GM12891 (cell line): ENCODE data around the gene ZNF213.

ENCODE experiments used
- PAX5 ChIP-seq: IDR thresholded peaks from 2 replicates; pipeline ENCODE4 v1.6.1; 2011; ENCODE audit warnings: low read length, moderate library complexity, mild to moderate bottlenecking; ENCODE audit not compliant: insufficient read depth, severe bottlenecking
- POLR2A ChIP-seq: IDR thresholded peaks from 2 replicates; pipeline ENCODE4 v1.6.1; 2011; ENCODE audit warnings: low read depth, low read length, control low read depth
- POLR2AphosphoS5 ChIP-seq: IDR thresholded peaks from 2 replicates; pipeline ENCODE4 v1.6.1; 2011; ENCODE audit warnings: low read depth, low read length, control low read depth
- SPI1 ChIP-seq: IDR thresholded peaks from 2 replicates; pipeline ENCODE4 v1.6.1; 2011; ENCODE audit warnings: low read depth, low read length, control low read depth

GRCh38 chr16:3147046-3147756, 12.4 kb downstream of the ZNF213 start:
- no peak for TF ChIP-seq SPI1
- TF ChIP-seq POLR2A, result no peak
- no peak for TF ChIP-seq POLR2AphosphoS5
- TF ChIP-seq PAX5, result no peak
